ENCODE measurements around the gene UNC93B1. TPM values are rescaled to one million over a fixed set of nuclear protein-coding genes. Genes with fewer than 3 reads are reported as not detected.

The UNC93B1 gene
- total RNA-seq, 1 experiment from 2014 or later = 23.3 TPM

DNA sequence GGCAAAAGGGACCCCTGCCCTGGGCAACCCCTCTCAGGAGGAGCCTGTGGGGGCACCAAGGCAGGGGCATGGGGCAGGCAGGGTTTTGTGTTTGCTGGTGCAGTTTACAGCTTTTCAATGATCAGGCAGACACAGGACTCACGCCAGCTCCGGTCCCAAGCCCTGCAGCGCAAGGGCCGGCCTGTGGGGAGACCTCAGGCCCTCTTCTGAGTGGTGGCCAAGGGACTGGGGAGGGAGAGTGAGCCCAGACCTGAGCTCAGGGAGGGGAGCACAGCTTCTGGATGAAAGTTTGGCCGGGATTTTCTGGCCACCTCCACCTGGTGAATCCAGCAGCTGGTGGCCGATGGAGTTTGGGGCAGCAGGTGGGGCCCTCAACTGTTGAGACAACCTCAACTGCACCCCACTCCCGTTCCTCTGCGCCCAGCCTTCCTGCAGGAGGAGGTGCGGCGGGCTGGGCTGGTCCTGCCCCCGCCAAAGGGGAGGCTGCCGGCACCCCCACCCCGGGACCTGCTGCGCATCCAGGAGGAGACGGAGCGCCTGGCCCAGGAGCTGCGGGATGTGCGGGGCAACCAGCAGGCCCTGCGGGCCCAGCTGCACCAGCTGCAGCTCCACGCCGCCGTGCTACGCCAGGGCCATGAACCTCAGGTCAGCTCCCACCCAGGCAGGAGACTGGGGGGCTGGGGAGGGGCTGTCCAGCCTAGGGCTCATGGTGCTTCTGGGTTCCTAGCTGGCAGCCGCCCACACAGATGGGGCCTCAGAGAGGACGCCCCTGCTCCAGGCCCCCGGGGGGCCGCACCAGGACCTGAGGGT is 38.5 kb upstream of the UNC93B1 start:
- H3K79me1 ChIP-seq (ENCODE audit: insufficient read depth, low read depth, low read length, poor library complexity, severe bottlenecking) = no peaks in the 10 kb centered on the region
- H4K8ac ChIP-seq (replicated peaks; ENCODE audit: insufficient read length, low read depth, low read length) = no peak overlapping the region
- no peak overlapping the region for H3T11ph ChIP-seq (ENCODE audit: low read length)
- no peaks in the 10 kb centered on the region for H3K9me3 Mint-ChIP-seq
- no peak overlapping the region for H3K27ac ChIP-seq (ENCODE audit: insufficient read length, low read depth, low read length)
- H3K4me1 Mint-ChIP-seq = peaks cover 7 to 9% of the 10 kb centered on the region in 2 experiments
- H2BK5ac ChIP-seq (ENCODE audit: insufficient read length, low read length) = no peak overlapping the region
- no peak for DNase-seq
- no peak overlapping the region for H2BK120ac ChIP-seq (ENCODE audit: low read depth, low read length, poor library complexity, severe bottlenecking)
- no peak overlapping the region for H3K23ac ChIP-seq (ENCODE audit: insufficient read length, low read depth, low read length)
- no peak overlapping the region for H2BK12ac ChIP-seq (ENCODE audit: insufficient read length, low read depth, low read length)
- no peak overlapping the region for H3K9ac ChIP-seq (ENCODE audit: extremely low read depth, insufficient read length, low read length)
- no peaks in the 10 kb centered on the region for H3K9me3 ChIP-seq (ENCODE audit: control insufficient read depth, low read depth, low read length)
- H3K36me3 Mint-ChIP-seq (ENCODE audit: insufficient read depth in 1 of 3, low read depth in 3 of 3) = no peaks in the 10 kb centered on the region; a peak in 1 of 7 replicates
- no peak overlapping the region for H3K4me3 Mint-ChIP-seq
- H2AFZ ChIP-seq (ENCODE audit: low read length) = no peak overlapping the region
- H4K5ac ChIP-seq (ENCODE audit: insufficient read length, low read depth, low read length) = no peak overlapping the region
- H3K4me1 ChIP-seq (ENCODE audit: insufficient read depth, low read length) = no peaks in the 10 kb centered on the region; the same call in 1 of the 2 replicates
- H2AK5ac ChIP-seq (ENCODE audit: insufficient read length, low read length) = no peak overlapping the region
- H3K4me2 ChIP-seq (ENCODE audit: insufficient read depth, insufficient read length, low read length) = no peak overlapping the region
- H3K27me3 Mint-ChIP-seq (ENCODE audit: low read depth) = no peaks in the 10 kb centered on the region
- H2BK15ac ChIP-seq (ENCODE audit: low read depth, low read length) = no peak overlapping the region
- TF ChIP-seq, protein P1, sequence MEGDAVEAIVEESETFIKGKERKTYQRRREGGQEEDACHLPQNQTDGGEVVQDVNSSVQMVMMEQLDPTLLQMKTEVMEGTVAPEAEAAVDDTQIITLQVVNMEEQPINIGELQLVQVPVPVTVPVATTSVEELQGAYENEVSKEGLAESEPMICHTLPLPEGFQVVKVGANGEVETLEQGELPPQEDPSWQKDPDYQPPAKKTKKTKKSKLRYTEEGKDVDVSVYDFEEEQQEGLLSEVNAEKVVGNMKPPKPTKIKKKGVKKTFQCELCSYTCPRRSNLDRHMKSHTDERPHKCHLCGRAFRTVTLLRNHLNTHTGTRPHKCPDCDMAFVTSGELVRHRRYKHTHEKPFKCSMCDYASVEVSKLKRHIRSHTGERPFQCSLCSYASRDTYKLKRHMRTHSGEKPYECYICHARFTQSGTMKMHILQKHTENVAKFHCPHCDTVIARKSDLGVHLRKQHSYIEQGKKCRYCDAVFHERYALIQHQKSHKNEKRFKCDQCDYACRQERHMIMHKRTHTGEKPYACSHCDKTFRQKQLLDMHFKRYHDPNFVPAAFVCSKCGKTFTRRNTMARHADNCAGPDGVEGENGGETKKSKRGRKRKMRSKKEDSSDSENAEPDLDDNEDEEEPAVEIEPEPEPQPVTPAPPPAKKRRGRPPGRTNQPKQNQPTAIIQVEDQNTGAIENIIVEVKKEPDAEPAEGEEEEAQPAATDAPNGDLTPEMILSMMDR (conservative IDR thresholded peaks at IDR 0.05) = no peak
- H3K14ac ChIP-seq (ENCODE audit: insufficient read depth, low read length) = no peak overlapping the region
- H3K4ac ChIP-seq (ENCODE audit: low read depth, low read length) = no peak overlapping the region
- H4K91ac ChIP-seq (ENCODE audit: insufficient read length, low read depth, low read length) = no peak overlapping the region
- no peak overlapping the region for H2BK20ac ChIP-seq (ENCODE audit: low read depth, low read length, poor library complexity, severe bottlenecking)
- no peaks in the 10 kb centered on the region for H3K79me2 ChIP-seq (ENCODE audit: insufficient read depth, low read length)
- H3K18ac ChIP-seq (ENCODE audit: insufficient read length, low read depth, low read length) = no peak overlapping the region
- H3K27me3 ChIP-seq (ENCODE audit: insufficient read depth, low read length) = no peaks in the 10 kb centered on the region
- WGBS (ENCODE audit: extremely low coverage, insufficient read length, low lambda C conversion rate) = no CpG with 5 or more reads among the region's 27 CpGs
- H3K56ac ChIP-seq (ENCODE audit: insufficient read length, low read depth, low read length) = no peak overlapping the region
- H3K23me2 ChIP-seq (ENCODE audit: insufficient read length, low read depth, low read length, poor library complexity, severe bottlenecking) = no peaks in the 10 kb centered on the region
- H4K20me1 ChIP-seq (ENCODE audit: control insufficient read depth, insufficient read depth, insufficient read length) = no peaks in the 10 kb centered on the region
- no peak overlapping the region for H3K27ac Mint-ChIP-seq

Measured in H9 (cell line).